IPS-18a (cell line): ENCODE measurements around the gene GALT.
A peak's percentile ranks its signal among the peaks of the same experiment; 100 is the strongest.

Source experiments
- H3K27ac ChIP-seq: one replicate; pipeline ENCODE4 v1.5.1; 2013; ENCODE audit warnings: low read length
- H3K27me3 ChIP-seq: one replicate; pipeline ENCODE4 v1.6.1; 2013; ENCODE audit warnings: mild to moderate bottlenecking, low read length; ENCODE audit not compliant: control insufficient read depth, insufficient read depth
- H3K36me3 ChIP-seq: one replicate; pipeline ENCODE4 v1.6.1; 2013; ENCODE audit warnings: low read depth, low read length; ENCODE audit not compliant: control insufficient read depth
- H3K4me1 ChIP-seq: one replicate; pipeline ENCODE4 v1.6.1; 2013; ENCODE audit warnings: low read depth, low read length; ENCODE audit not compliant: control insufficient read depth
- H3K4me3 ChIP-seq: one replicate; pipeline ENCODE4 v1.5.1; 2013; ENCODE audit warnings: low read length
- H3K9ac ChIP-seq: one replicate; pipeline ENCODE4 v1.6.1; 2013; ENCODE audit warnings: mild to moderate bottlenecking, low read length, moderate library complexity
- H3K9me3 ChIP-seq: one replicate; pipeline ENCODE4 v1.6.1; 2013; ENCODE audit warnings: low read depth, low read length; ENCODE audit not compliant: control insufficient read depth

GALT gene

DNA sequence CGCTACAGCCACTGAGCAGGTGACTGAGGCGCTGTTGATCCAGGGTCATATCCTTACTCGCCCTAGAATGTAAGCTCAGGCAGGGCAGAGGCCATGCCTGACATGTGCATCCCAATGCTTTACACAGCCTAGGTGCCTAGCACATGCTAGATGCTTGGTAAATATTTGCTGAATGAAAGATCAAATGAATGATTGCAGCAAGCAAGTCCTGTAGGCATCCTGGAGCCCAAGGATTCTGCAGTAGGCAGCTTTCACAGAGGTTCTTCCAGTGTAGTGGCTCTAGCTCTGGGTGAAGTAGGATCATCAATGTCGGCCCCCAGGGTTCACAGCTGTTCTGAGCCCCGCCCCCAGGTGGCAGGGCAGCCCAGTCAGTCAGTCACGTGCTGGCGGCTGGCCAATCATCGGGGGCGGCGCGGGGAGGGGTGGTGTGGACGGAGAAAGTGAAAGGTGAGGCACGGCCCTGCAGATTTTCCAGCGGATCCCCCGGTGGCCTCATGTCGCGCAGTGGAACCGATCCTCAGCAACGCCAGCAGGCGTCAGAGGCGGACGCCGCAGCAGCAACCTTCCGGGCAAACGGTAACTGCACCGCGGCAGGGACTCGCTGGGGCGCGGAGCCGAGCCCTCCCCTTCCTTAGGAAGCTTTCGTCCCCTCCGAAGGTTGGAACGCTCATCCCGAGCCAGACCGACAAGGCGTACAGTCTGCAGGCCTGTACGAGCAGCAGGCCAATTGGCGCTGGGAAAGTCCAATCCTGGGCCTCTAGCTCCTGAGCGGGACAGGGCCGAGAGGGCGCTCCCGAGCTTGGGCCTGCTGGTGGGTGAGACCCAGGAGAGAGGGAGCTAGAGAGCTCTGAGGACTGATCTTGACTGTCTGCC, at the start of gene GALT:
GALT (plus strand) TSS at position 465 of the 873 bp plus-strand sequence; CDS start at position 495, 30 bp downstream.
- H3K4me3 ChIP-seq, result peak within 1 kb of the TSS; percentile 79
- H3K27ac ChIP-seq, result peak within 1 kb of the TSS; percentile 4

DNA sequence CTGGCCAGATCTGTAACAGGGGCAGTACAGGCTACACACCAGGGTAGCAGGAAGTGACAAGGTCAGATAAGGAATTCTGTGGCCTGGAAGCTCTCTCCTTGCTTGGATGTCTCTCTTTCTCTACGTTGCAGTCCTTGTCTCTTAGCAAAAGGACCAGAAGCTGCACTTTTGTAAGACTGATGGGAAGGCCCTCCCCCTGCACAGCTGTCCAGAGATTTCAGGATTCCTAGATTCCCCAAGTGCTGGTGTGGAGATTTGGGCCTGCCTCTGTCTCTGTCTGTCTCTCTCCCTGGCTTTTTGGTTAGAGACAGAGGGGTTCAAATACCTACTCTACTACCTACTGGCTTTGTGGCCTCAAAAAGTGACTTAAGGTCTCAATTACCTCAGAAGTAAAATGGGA, 46.9 kb upstream of the GALT start:
- no peak overlapping the region for H3K27ac ChIP-seq
- H3K4me1 ChIP-seq, result peaks cover 7% of the 10 kb centered on the region
- no peaks in the 10 kb centered on the region for H3K9me3 ChIP-seq
- H3K36me3 ChIP-seq, result no peaks in the 10 kb centered on the region
- H3K4me3 ChIP-seq, result no peak overlapping the region
- no peak overlapping the region for H3K9ac ChIP-seq
- H3K27me3 ChIP-seq, result peaks cover 3% of the 10 kb centered on the region

More for the DNA sequence above, at the start of gene GALT:
- no peaks in the 10 kb centered on the region for H3K9me3 ChIP-seq
- peaks cover 16% of the 10 kb centered on the region for H3K36me3 ChIP-seq
- H3K4me1 ChIP-seq, result peaks cover 11% of the 10 kb centered on the region
- H3K9ac ChIP-seq, result peak within 1 kb of the TSS; percentile 73
- H3K27me3 ChIP-seq, result no peaks in the 10 kb centered on the region

DNA sequence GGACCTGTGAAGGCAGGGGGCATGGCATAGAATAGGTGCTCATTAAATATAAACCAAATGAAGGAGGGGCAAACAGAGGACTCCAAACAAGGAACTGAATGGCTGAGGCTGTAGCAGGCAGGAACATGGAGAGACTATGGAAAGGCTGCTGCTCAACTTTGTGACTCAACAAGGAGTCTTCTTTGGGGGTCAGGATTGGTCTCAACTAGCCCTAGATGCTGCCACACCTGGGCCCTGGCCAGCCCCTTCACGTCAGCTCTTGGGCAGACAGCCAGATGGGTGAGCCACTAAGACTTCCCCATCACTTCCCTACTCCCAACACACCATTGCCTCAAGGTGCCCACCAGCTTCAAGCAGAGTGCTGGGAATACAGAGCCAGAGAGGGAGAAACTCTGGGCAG, 45.6 kb upstream of the GALT start:
- H3K4me3 ChIP-seq, result no peak overlapping the region
- H3K27ac ChIP-seq, result no peak overlapping the region
- H3K4me1 ChIP-seq, result peaks cover 7% of the 10 kb centered on the region
- no peaks in the 10 kb centered on the region for H3K27me3 ChIP-seq
- H3K9me3 ChIP-seq, result no peaks in the 10 kb centered on the region
- no peak overlapping the region for H3K9ac ChIP-seq
- no peaks in the 10 kb centered on the region for H3K36me3 ChIP-seq

DNA sequence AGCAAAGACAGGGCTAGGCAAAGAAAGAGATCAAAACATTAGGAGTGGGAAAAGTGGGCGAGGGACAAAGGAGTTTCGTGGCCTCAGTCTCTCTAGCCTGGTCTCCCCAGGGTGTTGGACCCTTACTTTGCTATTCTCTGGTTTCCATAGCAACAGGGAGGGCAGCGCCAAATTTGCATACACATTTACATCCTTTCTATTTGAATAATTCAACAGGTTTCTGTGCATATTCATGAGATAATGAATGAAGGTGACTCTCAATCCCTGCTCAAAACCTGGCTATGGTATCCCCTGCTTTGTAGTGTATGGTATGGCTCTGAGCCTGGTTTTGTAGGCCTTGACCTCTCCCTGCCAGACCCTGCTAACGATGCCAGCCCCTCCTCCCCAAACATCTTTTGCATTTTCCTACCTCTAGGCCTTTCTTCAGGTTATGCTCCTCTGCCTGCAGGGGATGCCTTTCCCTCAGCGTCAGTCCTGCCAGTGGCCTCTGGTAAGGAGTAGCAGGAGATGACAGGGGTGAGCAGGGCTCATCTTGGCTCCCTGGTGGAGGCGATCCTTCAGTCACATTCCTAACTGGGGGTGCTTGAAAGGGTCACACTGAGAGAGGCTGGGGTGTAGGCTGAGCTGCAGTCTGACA, 44.4 kb upstream of the GALT start:
- Histone ChIP-seq H3K27ac (no peak overlapping the region), H3K27me3 (no peaks in the 10 kb centered on the region), H3K4me3 (no peak overlapping the region), H3K9ac (no peak overlapping the region), H3K9me3 (no peaks in the 10 kb centered on the region), H3K36me3 (no peaks in the 10 kb centered on the region), H3K4me1 (peaks cover 7% of the 10 kb centered on the region)

DNA sequence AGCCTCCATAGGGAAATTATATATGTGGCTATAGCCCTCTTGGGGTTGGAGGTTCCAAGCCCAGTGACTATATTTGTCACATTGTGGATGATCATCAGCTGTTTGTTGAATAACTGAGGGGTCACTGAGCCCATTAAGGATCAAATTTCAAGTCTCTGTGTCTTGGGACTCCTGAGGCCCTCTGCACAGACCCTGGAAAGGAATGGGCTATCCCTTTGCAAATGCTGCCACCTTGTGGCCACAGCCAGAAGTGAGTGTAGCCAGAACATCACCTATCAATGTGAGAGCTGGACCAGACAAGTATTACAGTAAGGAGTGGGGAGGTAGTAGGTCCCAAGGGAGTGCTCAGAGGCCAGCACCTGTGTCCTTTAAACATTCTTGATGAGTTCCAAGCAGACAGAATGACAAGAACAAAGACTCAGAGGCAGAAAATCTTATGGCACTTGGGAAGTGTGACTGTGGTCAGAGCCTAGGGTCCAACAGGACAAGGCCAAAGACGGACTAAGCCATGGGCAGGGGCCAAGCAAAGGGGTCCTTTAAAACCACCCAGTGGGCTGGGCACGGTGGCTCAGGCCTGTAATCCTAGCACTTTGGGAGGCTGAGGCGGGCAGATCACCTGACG, 42.8 kb upstream of the GALT start:
- Histone ChIP-seq H3K36me3 (no peaks in the 10 kb centered on the region), H3K27ac (no peak overlapping the region), H3K4me3 (no peak overlapping the region), H3K27me3 (no peaks in the 10 kb centered on the region), H3K9me3 (no peaks in the 10 kb centered on the region), H3K4me1 (peaks cover 7% of the 10 kb centered on the region), H3K9ac (no peak overlapping the region)

DNA sequence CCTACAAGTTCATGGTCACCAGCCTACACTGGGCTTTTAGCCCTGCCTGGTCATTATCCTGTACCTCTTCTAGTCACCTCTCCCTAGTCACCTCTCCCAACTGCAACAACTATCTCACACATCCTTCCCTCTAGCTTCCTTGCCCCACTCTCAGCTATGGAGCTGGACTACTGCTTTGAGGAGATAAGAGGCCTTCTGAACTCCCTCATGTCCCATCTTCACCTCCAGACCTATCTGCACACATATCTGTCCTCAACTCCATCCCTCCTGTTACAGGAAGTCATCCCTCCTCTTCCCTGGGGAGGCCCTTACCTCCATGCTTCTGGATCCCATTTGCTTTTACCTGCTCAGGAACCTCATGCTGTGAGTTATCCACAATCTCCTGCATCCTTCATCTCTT, 40.3 kb upstream of the GALT start:
- no peaks in the 10 kb centered on the region for H3K9me3 ChIP-seq
- H3K27me3 ChIP-seq, result no peaks in the 10 kb centered on the region
- no peak overlapping the region for H3K27ac ChIP-seq
- no peaks in the 10 kb centered on the region for H3K36me3 ChIP-seq
- no peak overlapping the region for H3K9ac ChIP-seq
- peaks cover 9% of the 10 kb centered on the region for H3K4me1 ChIP-seq
- no peak overlapping the region for H3K4me3 ChIP-seq

DNA sequence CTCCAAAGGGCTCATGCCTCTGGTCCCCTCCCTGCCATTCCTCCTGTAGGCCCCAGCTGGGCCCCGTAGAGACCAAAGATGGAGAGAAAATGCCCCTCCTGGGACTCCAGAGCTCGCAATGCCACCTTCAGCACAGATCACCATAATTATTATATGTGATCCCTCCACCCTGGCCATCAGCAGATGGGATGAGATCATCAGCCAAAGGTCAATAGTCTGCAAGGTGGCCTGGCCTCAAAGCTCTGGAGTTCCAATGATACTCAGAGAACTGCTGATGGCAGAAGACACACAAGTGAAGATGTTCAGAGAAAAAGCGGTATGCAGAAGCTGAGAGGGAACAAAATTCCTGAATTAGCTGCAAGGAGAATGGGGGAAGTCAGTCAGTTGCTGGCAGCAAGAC, 39.6 kb upstream of the GALT start:
- H3K9ac ChIP-seq, result no peak overlapping the region
- H3K27me3 ChIP-seq, result no peaks in the 10 kb centered on the region
- no peaks in the 10 kb centered on the region for H3K9me3 ChIP-seq
- no peak overlapping the region for H3K27ac ChIP-seq
- peaks cover 8% of the 10 kb centered on the region for H3K4me1 ChIP-seq
- no peaks in the 10 kb centered on the region for H3K36me3 ChIP-seq
- no peak overlapping the region for H3K4me3 ChIP-seq

DNA sequence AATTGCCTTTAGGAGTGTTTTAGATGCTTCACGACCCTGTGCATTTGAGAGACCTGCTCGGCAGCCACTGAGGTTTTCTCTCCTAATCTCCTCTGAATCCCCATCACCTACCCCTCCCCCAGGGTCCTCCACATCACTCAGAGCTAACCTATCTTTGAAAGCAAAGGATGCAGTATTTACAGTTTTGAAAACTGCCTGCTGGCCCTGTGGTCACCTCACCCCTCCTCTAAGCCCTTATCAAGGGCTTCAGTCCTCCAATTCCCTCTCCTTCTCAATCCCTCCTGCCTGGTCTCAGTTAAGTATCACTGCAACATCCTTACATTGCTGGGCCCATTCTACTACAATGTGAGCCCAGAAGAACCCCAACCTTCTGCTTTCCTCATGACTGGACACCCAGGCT, 39.1 kb upstream of the GALT start:
- Histone ChIP-seq H3K27ac (no peak overlapping the region), H3K9ac (no peak overlapping the region), H3K4me1 (peaks cover 7% of the 10 kb centered on the region), H3K36me3 (no peaks in the 10 kb centered on the region), H3K4me3 (no peak overlapping the region), H3K27me3 (peaks cover 2% of the 10 kb centered on the region), H3K9me3 (no peaks in the 10 kb centered on the region)

DNA sequence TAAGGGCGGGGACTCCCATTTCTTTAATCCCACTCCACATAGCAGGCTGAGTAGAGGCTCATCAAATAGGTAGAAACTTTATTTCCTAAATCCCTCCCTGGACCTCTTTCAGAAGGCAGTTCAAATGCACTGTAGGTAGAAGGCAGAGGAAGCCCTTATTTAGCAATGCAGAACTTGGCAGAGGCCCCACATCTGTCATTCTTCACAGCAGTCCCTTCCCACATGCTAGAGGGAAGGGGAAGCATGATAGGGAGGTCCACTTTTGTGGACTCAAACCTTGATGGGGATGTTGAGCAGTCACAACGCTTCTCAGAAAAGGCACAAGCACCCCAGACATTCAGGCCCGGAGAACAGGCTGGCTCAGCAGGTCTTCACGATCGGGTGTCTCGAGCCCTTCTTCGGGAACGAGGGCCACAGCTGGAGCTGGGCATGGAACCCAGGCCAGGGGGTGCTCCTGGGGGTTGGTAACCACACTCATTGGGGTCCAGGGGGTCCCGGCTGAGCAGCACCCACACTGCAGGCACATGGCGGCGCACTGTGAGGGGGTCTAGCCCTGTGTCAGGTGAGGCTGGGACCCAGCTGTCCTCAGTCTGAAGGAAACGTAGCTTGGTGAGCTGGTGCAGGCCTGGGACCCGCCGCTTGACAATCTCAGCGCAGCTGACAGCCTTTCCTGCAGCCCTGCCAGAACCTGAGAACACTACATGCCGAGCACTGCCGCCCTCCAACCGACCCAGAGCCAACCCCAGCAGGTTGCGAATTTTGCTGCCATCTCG, 35.9 kb upstream of the GALT start:
- Histone ChIP-seq H3K4me3 (peak overlapping the region; percentile 86), H3K36me3 (no peaks in the 10 kb centered on the region), H3K9me3 (no peaks in the 10 kb centered on the region), H3K27ac (no peak overlapping the region), H3K27me3 (peaks cover 5% of the 10 kb centered on the region), H3K9ac (no peak overlapping the region), H3K4me1 (peaks cover 11% of the 10 kb centered on the region)

DNA sequence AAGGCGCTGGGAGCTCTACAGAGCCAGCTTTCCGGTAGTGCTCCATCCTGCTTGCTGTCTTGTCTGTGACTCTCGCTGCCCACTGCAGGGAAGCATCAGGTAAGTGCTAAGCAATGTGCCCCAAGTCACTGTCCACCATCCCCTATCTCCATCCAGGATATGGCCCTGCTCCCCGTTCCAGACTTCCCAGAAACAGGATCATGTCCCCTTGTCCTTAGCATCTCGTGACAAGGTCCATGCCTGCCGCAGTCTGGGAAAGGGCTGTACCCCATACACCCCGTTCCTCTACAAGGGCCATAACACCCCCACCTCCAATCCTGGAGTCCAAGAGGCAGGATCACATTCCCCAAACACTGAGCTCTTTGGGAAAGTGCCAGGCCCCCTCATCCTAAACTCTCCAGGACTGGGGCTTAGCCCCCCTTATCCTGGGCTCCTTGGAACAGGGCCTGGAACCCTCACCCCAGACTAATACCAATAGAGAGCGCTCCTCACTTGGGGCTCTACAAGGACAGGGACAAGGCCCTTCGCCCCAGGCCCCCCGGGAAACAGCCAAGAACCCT, 35.1 kb upstream of the GALT start:
- no peaks in the 10 kb centered on the region for H3K36me3 ChIP-seq

More for the DNA sequence above, 35.1 kb upstream of the GALT start:
- H3K9ac ChIP-seq, result peak overlapping the region; percentile 86
- H3K4me1 ChIP-seq, result peaks cover 11% of the 10 kb centered on the region
- peak overlapping the region; percentile 61 for H3K27ac ChIP-seq
- peaks cover 5% of the 10 kb centered on the region for H3K27me3 ChIP-seq
- peak overlapping the region; percentile 86 for H3K4me3 ChIP-seq
- H3K9me3 ChIP-seq, result no peaks in the 10 kb centered on the region
